Measurements from ENCODE around the gene SLC22A3.

The SLC22A3 gene

DNA sequence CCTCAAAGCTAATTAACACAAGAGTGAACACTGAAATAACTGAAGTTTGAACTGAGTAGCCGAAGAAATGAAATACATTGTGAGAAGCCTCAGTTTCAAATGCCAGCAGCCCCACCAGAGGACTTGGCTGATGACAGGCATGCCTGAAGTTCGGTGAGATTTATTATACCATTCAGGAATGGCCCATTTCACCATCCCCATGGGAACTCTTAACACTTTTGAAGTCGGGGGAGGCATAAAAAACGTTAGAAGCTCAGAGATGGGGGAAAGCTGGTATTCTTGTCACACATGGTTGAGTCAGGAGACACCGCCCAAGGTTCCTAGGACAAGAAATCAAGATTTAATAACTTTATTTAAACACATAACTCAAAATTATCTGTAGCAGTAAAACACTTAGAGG lies 17.6 kb upstream of the SLC22A3 start:
- TF ChIP-seq, protein P1, sequence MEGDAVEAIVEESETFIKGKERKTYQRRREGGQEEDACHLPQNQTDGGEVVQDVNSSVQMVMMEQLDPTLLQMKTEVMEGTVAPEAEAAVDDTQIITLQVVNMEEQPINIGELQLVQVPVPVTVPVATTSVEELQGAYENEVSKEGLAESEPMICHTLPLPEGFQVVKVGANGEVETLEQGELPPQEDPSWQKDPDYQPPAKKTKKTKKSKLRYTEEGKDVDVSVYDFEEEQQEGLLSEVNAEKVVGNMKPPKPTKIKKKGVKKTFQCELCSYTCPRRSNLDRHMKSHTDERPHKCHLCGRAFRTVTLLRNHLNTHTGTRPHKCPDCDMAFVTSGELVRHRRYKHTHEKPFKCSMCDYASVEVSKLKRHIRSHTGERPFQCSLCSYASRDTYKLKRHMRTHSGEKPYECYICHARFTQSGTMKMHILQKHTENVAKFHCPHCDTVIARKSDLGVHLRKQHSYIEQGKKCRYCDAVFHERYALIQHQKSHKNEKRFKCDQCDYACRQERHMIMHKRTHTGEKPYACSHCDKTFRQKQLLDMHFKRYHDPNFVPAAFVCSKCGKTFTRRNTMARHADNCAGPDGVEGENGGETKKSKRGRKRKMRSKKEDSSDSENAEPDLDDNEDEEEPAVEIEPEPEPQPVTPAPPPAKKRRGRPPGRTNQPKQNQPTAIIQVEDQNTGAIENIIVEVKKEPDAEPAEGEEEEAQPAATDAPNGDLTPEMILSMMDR (IDR thresholded peaks at IDR 0.05), result no peak

DNA sequence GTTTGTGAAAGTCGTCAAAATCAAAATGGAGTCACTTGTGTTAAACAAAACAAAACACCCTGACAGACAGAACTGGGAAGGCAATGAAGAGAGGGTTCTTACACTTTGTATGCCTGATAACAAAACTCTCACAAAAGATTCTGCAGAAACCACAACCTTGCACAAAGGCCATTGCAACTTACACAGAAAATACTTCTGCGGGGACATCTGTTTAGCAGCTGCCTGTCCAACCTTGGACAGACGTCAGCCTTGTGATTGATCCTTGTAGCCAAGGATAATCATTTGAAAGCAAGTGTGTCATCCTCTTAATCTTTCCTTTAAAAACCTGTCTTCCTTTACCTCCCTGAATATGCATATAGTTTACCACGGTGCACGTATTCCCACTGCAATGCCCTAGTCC lies 17.0 kb upstream of the SLC22A3 start:
- TF ChIP-seq, protein P1 (IDR thresholded peaks at IDR 0.05), result no peak

DNA sequence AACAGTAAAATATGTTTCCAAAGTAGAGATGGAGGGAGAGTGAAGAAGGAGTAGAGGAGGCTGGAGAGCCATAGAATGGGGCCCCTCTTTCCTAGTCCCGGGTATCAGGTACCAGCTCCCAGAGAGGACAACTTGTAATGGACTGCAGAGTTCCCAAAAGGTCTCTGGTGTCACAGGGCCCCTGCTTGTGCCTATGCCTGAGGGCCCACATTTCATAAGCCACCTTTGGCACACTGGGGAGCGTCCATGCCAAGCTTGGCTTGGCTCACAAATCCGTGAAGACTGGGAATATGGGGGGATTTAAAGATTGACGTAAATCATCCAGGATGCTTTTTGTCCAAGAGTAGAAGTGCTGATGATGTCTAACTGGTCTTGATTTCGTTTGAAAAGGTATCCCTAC lies 16.4 kb upstream of the SLC22A3 start:
- TF ChIP-seq, protein P1 (IDR thresholded peaks at IDR 0.05), result no peak

DNA sequence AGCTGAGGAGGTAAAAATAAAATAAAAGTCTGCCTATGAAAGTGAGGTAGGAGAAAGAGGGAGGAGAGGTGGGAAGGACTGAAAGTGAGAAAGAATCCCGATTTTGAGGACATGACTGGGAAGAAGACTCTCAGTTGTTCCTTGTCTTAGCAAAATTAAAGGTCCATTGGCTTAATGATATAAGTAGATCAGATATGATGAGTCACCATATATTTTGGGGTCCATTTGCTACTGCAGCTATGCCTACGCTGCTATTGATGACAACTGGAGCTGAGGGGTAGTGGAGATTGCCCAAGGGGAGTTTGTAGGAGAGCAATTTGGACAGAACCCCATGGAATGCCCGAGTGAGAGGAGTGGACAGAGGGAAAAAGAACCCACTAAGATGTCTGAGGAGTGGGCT lies 15.1 kb upstream of the SLC22A3 start:
- TF ChIP-seq, protein P1 (IDR thresholded peaks at IDR 0.05), result no peak

DNA sequence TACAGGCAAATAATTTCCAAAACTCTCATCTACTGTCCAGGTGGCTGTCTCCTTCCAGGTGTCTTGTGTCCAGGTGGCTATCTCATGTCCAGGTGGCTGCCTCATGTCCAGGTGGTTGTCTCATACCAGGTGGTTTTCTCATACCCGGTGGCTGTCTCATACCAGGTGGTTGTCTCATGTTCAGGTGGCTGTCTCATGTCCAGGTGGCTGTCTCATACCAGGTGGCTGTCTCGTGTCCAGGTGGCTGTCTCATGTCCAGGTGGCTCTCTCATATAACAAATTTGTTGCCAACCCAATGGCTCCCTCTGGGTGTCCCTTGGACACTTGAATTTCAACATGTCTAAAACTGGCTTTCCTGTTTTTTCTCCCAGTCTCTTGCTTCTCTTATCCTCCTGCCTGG lies 14.3 kb upstream of the SLC22A3 start:
- TF ChIP-seq, protein P1 (IDR thresholded peaks at IDR 0.05), result no peak

DNA sequence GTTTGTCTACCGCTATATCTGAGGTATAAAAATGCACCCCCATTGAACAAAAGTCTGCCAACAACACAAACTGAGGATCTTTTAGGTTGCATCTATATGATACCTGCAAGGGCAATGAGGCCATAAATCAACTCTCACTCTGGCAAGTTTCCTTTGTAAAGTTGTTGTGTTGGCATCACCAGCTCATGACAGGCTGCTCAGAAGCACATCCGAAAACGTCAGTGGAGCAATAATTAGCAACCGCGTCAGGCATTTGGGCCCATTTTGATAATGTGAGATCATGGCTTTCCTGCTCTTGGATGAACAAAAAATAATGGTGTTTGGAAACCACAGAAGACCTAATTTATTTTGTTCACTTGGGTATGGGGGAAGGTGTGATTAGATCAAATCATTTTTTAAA lies 12.0 kb upstream of the SLC22A3 start:
- TF ChIP-seq, protein P1 (IDR thresholded peaks at IDR 0.05), result no peak

DNA sequence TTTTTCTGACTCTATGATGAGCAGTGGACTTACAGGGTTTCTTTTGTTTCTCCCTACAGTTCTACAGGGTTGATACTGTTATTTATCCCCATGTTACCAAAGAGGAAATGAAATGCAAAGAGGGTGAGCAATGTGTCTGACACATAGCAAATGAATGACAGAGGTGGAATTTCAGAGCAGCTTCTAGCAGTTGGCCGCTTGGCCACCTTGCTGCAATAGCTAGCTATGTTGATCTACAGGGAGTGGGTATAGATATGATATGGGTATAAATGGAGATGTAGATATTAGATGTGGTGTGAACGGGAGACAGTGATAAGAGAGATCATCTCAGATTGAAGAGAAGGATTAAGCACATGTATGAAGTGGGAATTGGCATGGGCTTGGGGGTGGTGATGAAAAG lies 10.9 kb upstream of the SLC22A3 start:
- TF ChIP-seq, protein P1 (IDR thresholded peaks at IDR 0.05), result no peak

DNA sequence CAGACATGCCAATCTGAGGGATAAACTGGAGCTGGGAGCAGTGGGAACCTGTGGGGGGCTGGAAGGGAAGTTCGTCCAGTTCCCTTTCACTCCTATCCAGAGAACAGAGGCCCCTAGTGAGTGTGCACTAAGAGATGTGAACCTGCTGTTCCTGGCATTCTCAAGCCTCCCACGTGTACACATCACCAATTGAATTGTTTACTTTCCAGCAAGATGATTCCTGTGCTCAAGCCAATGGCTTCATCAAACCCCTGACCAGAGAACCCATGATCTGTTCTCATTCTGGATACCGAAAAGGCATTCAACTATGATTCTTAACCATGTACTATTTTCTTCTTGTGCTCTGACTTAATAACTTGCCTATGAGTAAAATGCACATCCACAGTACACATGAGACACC lies 10.2 kb upstream of the SLC22A3 start:
- TF ChIP-seq, protein P1 (IDR thresholded peaks at IDR 0.05), result no peak
